Activated T-cell treated with anti-CD3 and anti-CD28 coated beads for 24 hours (primary cell): ENCODE data around the gene AHRR.

Experiments
- DNase-seq: peaks from one replicate; pipeline ENCODE4 v3.0.0-alpha.2; 2020; ENCODE audit warnings: low read depth

The AHRR gene

GRCh38 chr5:429453-430188 is 108.1 kb downstream of the AHRR start:
- no peak for DNase-seq

GRCh38 chr5:430214-430925 is 108.9 kb downstream of the AHRR start:
- DNase-seq: no peak

GRCh38 chr5:431001-431710 is 109.6 kb downstream of the AHRR start:
- DNase-seq: peak; percentile 30

GRCh38 chr5:431711-432050 is 110.2 kb downstream of the AHRR start:
- no peak for DNase-seq

- DNase-seq: no peak
Observed at GRCh38 chr5:432201-432927, 110.8 kb downstream of the AHRR start.

GRCh38 chr5:432928-433791 is 111.6 kb downstream of the AHRR start:
- no peak for DNase-seq

GRCh38 chr5:433836-434235 is 112.3 kb downstream of the AHRR start:
- no peak for DNase-seq

- no peak for DNase-seq
Observed at GRCh38 chr5:434443-435146, 113.1 kb downstream of the AHRR start.

- DNase-seq: no peak
Observed at GRCh38 chr5:435156-435790, 113.8 kb downstream of the AHRR start.

- no peak for DNase-seq
Observed at GRCh38 chr5:435961-436640, 114.6 kb downstream of the AHRR start.

- DNase-seq: no peak
Observed at GRCh38 chr5:436641-436975, 115.1 kb downstream of the AHRR start.

- DNase-seq: no peak
Observed at GRCh38 chr5:437281-437771, 115.8 kb downstream of the AHRR start.

GRCh38 chr5:438481-438981 is 117.0 kb downstream of the AHRR start:
- no peak for DNase-seq

GRCh38 chr5:439181-439580 is 117.7 kb downstream of the AHRR start:
- DNase-seq: no peak

GRCh38 chr5:439636-440035 is 118.1 kb downstream of the AHRR start:
- DNase-seq: no peak

GRCh38 chr5:440401-441201 is 119.1 kb downstream of the AHRR start:
- DNase-seq: no peak

- DNase-seq: no peak
Observed at GRCh38 chr5:441996-442334, 120.5 kb downstream of the AHRR start.

GRCh38 chr5:442335-443238 is 121.1 kb downstream of the AHRR start, which contains the start of gene EXOC3:
EXOC3 (plus strand) TSS chr5:443176; CDS start chr5:446206, 3,030 bp downstream.
- DNase-seq: peak; percentile 78
